ENCODE data around the gene QARS1.

The QARS1 gene

GRCh38 chr3:49110780-49111179 is 6.2 kb upstream of the QARS1 start:
- TF ChIP-seq, protein P1, sequence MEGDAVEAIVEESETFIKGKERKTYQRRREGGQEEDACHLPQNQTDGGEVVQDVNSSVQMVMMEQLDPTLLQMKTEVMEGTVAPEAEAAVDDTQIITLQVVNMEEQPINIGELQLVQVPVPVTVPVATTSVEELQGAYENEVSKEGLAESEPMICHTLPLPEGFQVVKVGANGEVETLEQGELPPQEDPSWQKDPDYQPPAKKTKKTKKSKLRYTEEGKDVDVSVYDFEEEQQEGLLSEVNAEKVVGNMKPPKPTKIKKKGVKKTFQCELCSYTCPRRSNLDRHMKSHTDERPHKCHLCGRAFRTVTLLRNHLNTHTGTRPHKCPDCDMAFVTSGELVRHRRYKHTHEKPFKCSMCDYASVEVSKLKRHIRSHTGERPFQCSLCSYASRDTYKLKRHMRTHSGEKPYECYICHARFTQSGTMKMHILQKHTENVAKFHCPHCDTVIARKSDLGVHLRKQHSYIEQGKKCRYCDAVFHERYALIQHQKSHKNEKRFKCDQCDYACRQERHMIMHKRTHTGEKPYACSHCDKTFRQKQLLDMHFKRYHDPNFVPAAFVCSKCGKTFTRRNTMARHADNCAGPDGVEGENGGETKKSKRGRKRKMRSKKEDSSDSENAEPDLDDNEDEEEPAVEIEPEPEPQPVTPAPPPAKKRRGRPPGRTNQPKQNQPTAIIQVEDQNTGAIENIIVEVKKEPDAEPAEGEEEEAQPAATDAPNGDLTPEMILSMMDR (IDR thresholded peaks at IDR 0.05; ENCODE audit: low read depth, low read length, missing control alignments) = no peak
- DNase-seq (ENCODE audit: low read depth) = no peak
- H3K4me3 ChIP-seq (ENCODE audit: low read depth, low read length) = no peak overlapping the region

DNA sequence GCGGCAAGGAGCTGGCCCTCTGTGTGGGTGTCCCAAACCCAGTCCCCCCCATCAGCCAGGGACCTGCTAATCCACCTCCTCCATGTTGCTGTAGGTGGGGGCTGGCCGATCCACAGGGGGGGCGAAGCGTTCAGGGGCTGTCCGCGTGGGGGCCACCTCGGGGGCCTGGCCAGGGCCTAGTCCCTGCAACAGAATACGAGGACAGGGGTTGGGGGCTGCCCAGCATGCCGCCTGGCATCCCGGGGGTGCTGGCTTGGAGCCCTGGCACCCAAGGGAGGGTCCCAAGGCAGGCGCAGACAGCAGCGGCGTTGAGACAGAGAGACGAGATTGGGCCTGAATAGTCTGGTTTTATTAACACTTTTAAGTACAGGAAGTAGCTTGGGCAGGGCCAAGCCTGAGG is 3.8 kb upstream of the QARS1 start:
- no peak overlapping the region for H3K4me3 ChIP-seq (ENCODE audit: low read depth, low read length)
- TF ChIP-seq, protein P1 (IDR thresholded peaks at IDR 0.05; ENCODE audit: low read depth, low read length, missing control alignments) = no peak
- DNase-seq (ENCODE audit: low read depth) = no peak

DNA sequence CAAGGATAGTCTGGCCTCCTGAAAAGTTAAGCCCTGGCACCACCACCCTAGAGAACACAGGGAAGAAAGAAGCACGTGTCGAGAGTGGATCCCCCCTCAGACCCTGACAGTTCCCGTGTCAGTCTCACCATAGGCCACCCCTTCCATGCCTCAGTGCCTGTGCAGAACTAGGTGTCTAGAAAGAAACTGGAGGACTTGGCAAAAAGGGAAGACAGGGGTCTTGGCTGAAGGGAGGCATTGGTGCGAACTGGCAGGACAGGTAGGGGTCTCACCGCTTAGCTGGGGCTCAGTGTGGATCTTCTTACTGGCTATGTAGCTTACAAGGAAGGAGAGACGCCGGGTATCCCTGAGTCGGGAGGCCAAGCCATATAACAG is 518 bp downstream of the QARS1 start:
- no peak for DNase-seq (ENCODE audit: low read depth)
- peak overlapping the region; percentile 70 for H3K4me3 ChIP-seq (ENCODE audit: low read depth, low read length)
- TF ChIP-seq, protein P1 (IDR thresholded peaks at IDR 0.05; ENCODE audit: low read depth, low read length, missing control alignments) = no peak

- H3K4me3 ChIP-seq (ENCODE audit: low read depth, low read length) = no peak overlapping the region
- DNase-seq (ENCODE audit: low read depth) = no peak
- TF ChIP-seq, protein P1 (IDR thresholded peaks at IDR 0.05; ENCODE audit: low read depth, low read length, missing control alignments) = no peak
Observed at GRCh38 chr3:49100046-49100615, 4.4 kb downstream of the QARS1 start.

DNA sequence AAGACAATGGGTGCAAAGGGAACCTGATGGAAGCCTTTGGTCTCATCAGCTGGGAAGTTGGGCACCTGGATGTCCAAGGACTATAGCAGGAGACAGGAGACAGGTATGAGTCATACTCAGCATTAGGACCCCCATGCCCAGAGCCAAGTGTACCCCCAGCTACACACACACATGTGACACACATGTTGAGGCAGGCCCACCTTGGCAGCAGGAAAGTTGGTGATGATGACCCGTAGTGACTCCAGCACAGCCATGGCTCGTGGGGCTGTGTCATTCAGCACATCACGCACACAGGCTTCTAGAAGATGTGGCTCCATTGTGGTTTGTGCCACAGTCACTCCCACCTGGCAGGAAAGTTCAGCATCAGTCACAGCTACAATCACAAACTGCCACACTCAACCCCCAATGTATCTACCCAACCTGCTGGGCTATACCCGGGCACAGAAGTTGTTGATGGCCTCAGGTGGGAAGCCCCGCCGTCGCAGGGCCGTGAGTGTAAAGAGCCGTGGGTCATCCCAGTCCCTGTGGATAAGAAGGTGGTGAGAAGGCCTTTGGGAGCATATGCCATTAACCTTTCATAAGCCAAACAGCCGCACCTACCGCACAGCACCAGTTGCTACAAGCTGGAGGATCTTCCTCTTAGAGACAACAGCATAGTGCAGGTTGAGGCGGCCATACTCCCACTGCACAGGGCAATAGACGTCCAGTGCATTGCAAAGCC is 5.5 kb downstream of the QARS1 start:
- TF ChIP-seq, protein P1 (IDR thresholded peaks at IDR 0.05; ENCODE audit: low read depth, low read length, missing control alignments) = no peak
- no peak overlapping the region for H3K4me3 ChIP-seq (ENCODE audit: low read depth, low read length)
- no peak for DNase-seq (ENCODE audit: low read depth)

DNA sequence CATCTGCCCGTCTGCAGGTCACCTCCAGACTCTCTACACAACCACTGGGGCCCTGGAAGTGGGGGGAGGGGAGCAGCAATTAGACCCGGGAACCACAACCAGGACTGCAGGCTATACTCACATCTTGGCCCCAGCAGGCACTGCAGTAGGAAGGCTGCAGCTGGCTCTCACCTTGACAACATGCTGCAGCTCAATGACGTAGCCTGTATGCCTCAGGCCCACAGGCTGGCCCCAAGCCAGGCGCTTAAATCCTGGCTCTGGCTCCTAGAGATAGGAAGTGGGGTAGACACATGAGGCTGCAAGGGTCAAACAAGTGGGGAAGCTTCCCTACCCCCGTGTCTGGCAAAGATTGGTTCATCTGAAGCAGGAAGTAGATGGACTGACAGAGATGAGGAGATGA is 6.1 kb downstream of the QARS1 start:
- no peak for DNase-seq (ENCODE audit: low read depth)
- TF ChIP-seq, protein P1 (IDR thresholded peaks at IDR 0.05; ENCODE audit: low read depth, low read length, missing control alignments) = no peak
- H3K4me3 ChIP-seq (ENCODE audit: low read depth, low read length) = no peak overlapping the region

Data from GM12864 (cell line).